K562 (cell line): ENCODE results near the gene ACAD8. TPM values are rescaled to one million over a fixed set of nuclear protein-coding genes. Genes with fewer than 3 reads are reported as not detected.
A peak's percentile ranks its signal among the peaks of the same experiment; 100 is the strongest.

Experiments
- ATAC-seq: fragments of 200-7000 bp; cut with Tn5 transposase; 3 replicates; pipeline ENCODE4 v1.9.1; 2020; ENCODE audit warnings: moderate library complexity
- BruUV-seq: library from RNA; stranded (reverse); fragments of 400-500 nt; replicated peaks from 2 replicates; lab custom pipeline; 2021; lab: Mats Ljungman, UMichigan
- CTCF ChIA-PET: fragments of 300-600 bp; formaldehyde crosslinking; extraction: SDS; loops from one replicate; lab custom pipeline; 2021; ENCODE audit warnings: low intra/inter-chr PET ratio; lab: Yijun Ruan, JAX
- POLR2A ChIA-PET: fragments of 300-600, 350-650 bp; sonication (Branson Sonifier 250); formaldehyde crosslinking; extraction: SDS; loops from one replicate; lab custom pipeline; 2021; ENCODE audit warnings: antibody characterized with exemption, inconsistent platforms; lab: Yijun Ruan, JAX
- DNase-seq, 4 experiments: peaks; one replicate each; pipeline versions ENCODE4 v3.0.0 to v3.0.0-alpha.2; 2011 to 2018; ENCODE audit warnings: low spot score in 3 of 4, mixed read lengths in 3 of 4; ENCODE audit errors: extremely low read depth in 1 of 4
- FAIRE-seq: peaks from 2 replicates; lab custom pipeline; 2011; peaks lifted over from hg19 to GRCh38; lab: Jason Lieb, UNC
- H2AFZ ChIP-seq: 2 replicates; pipeline ENCODE4 v1.6.0; 2011; ENCODE audit warnings: low read depth, low read length, control low read depth, inconsistent platforms
- H3K27ac ChIP-seq: fragments of 200-600 bp; 3 replicates; pipeline ENCODE4 v1.8.0; 2011; ENCODE audit warnings: low read depth, mild to moderate bottlenecking, control low read depth, inconsistent platforms, low read length, moderate library complexity, mixed read lengths; ENCODE audit errors: extremely low read depth
- H3K27me3 ChIP-seq, 2 experiments: fragments of 300-600 bp in 1 of 2; 2 replicates in 1 of 2; 3 replicates in 1 of 2; pipeline versions ENCODE4 v1.6.0 to v1.8.0; 2011; ENCODE audit warnings: inconsistent platforms in 2 of 2, low read length in 2 of 2, mild to moderate bottlenecking in 1 of 2, mixed read lengths in 1 of 2, moderate library complexity in 1 of 2; ENCODE audit not compliant: control insufficient read depth in 2 of 2, insufficient read depth in 2 of 2
- H3K36me3 ChIP-seq: fragments of 300-600 bp; 3 replicates; pipeline ENCODE4 v1.8.0; 2011; ENCODE audit warnings: mild to moderate bottlenecking, low read length, inconsistent platforms; ENCODE audit not compliant: control insufficient read depth, insufficient read depth
- H3K4me1 ChIP-seq, 2 experiments: fragments of 200-600 bp in 1 of 2; replicated peaks in 1 of 2; 2 replicates in 1 of 2; 3 replicates in 1 of 2; pipeline versions ENCODE4 v1.5.1 to v1.8.0; 2011; ENCODE audit warnings: inconsistent platforms in 2 of 2, low read length in 2 of 2, mild to moderate bottlenecking in 1 of 2, mixed read lengths in 1 of 2, moderate library complexity in 1 of 2; ENCODE audit not compliant: control insufficient read depth in 2 of 2, insufficient read depth in 2 of 2
- H3K4me2 ChIP-seq: 2 replicates; pipeline ENCODE4 v1.6.1; 2011; ENCODE audit warnings: low read length, control low read depth, inconsistent platforms, mixed read lengths; ENCODE audit not compliant: insufficient read depth
- H3K4me3 ChIP-seq: fragments of 200-600 bp; sonication (generic), shearing (Covaris generic); 2 replicates; pipeline ENCODE4 v1.5.1; 2016; ENCODE audit warnings: control low read depth, inconsistent platforms
- H3K79me2 ChIP-seq: fragments of 200-600 bp; 3 replicates; pipeline ENCODE4 v1.8.0; 2011; ENCODE audit warnings: low read length, inconsistent platforms; ENCODE audit not compliant: control insufficient read depth, insufficient read depth
- H3K9ac ChIP-seq, 2 experiments: 2 replicates each; pipeline versions ENCODE4 v1.6.0 to v1.6.1; 2011; ENCODE audit warnings: low read depth in 2 of 2, low read length in 2 of 2, control low read depth in 1 of 2, inconsistent platforms in 1 of 2, mild to moderate bottlenecking in 1 of 2, mixed read lengths in 1 of 2; ENCODE audit not compliant: insufficient read depth in 1 of 2
- H3K9me1 ChIP-seq: one replicate; pipeline ENCODE4 v1.6.0; 2011; ENCODE audit warnings: inconsistent platforms, mild to moderate bottlenecking, low read length, moderate library complexity; ENCODE audit not compliant: control insufficient read depth, insufficient read depth
- H3K9me3 ChIP-seq: replicated peaks from 2 replicates; pipeline ENCODE4 v1.5.1; 2011; ENCODE audit warnings: low read depth, low read length, inconsistent platforms; ENCODE audit not compliant: control insufficient read depth, insufficient read depth
- H4K20me1 ChIP-seq: replicated peaks from 2 replicates; pipeline ENCODE4 v1.6.1; 2011; ENCODE audit warnings: low read length, inconsistent platforms, mixed read lengths; ENCODE audit not compliant: control insufficient read depth, insufficient read depth
- ASH1L ChIP-seq: fragments of 450-650 bp; IDR thresholded peaks from 2 replicates; pipeline ENCODE4 v1.6.1; 2018; ENCODE audit warnings: borderline replicate concordance, mild to moderate bottlenecking, low read depth; ENCODE audit not compliant: partially characterized antibody
- BCOR ChIP-seq: fragments of 450-650 bp; IDR thresholded peaks from 2 replicates; pipeline ENCODE4 v1.6.1; 2016
- CBX3 ChIP-seq, 2 experiments: IDR thresholded peaks; 1 replicate in 1 of 2; 2 replicates in 1 of 2; pipeline ENCODE4 v1.6.1; 2012; ENCODE audit warnings: inconsistent platforms in 2 of 2, low read length in 2 of 2, borderline replicate concordance in 1 of 2, control low read depth in 1 of 2
- CSDE1 ChIP-seq, 2 experiments: fragments of 450-650 bp; IDR thresholded peaks; 2 replicates each; pipeline ENCODE4 v1.6.1; 2016; ENCODE audit warnings: mild to moderate bottlenecking in 1 of 2
- DEAF1 ChIP-seq: fragments of 450-650 bp; formaldehyde crosslinking; IDR thresholded peaks from 2 replicates; pipeline ENCODE4 v1.4.0; 2020; ENCODE audit warnings: mild to moderate bottlenecking, moderate library complexity
- ETV6 ChIP-seq, 3 experiments: fragments of 150-350 bp in 1 of 3; sonication (generic) in 1 of 3; formaldehyde crosslinking in 1 of 3; IDR thresholded peaks; 2 replicates each; pipeline versions ENCODE4 v1.6.1 to v1.8.0; 2014 to 2022; ENCODE audit warnings: borderline replicate concordance in 2 of 3, low read depth in 2 of 3, antibody characterized with exemption in 1 of 3, low read length in 1 of 3, mild to moderate bottlenecking in 1 of 3, missing genetic modification reagents in 1 of 3
- FOXA1 ChIP-seq: fragments of 450-650 bp; IDR thresholded peaks from 2 replicates; pipeline ENCODE4 v1.6.1; 2016; ENCODE audit warnings: mild to moderate bottlenecking, borderline replicate concordance
- FUS ChIP-seq: fragments of 200-400 bp; formaldehyde crosslinking; optimal IDR thresholded peaks from 2 replicates; pipeline ENCODE3; 2017; ENCODE audit warnings: low read depth, low read length
- NBN ChIP-seq: fragments of 450-650 bp; IDR thresholded peaks from 2 replicates; pipeline ENCODE4 v1.6.1; 2016; ENCODE audit warnings: low read depth, mild to moderate bottlenecking
- NONO ChIP-seq, 2 experiments: fragments of 200-400 bp in 1 of 2; fragments of 450-650 bp in 1 of 2; formaldehyde crosslinking in 1 of 2; IDR thresholded peaks; 2 replicates each; pipeline ENCODE4 v1.6.1; 2017; ENCODE audit warnings: low read depth in 2 of 2, mild to moderate bottlenecking in 2 of 2, moderate library complexity in 2 of 2, low read length in 1 of 2
- NR2C1 ChIP-seq, 2 experiments: fragments of 450-650 bp; IDR thresholded peaks; 2 replicates each; pipeline ENCODE4 v1.6.1; 2017; ENCODE audit warnings: mild to moderate bottlenecking in 2 of 2, antibody characterized with exemption in 1 of 2, inconsistent platforms in 1 of 2, missing compliant biosample characterization in 1 of 2, missing genetic modification characterization in 1 of 2
- SMARCB1 ChIP-seq: IDR thresholded peaks from 2 replicates; pipeline ENCODE4 v1.6.1; 2011; ENCODE audit warnings: improper control_type of control experiment, low read depth; ENCODE audit not compliant: insufficient read length
- ZC3H8 ChIP-seq: fragments of 450-650 bp; IDR thresholded peaks from 2 replicates; pipeline ENCODE4 v1.6.1; 2017
- WGBS: fragments of 100-300 bp; shearing (Covaris generic); methylation state at CpG from one replicate; pipeline ENCODE4 v1.1.6; 2016; ENCODE audit warnings: low coverage, mixed read lengths; ENCODE audit not compliant: insufficient coverage; ENCODE audit errors: missing lambda C conversion rate; 5-methylcytosine and 5-hydroxymethylcytosine counted together
- in situ Hi-C: fragments of 300-500 bp; cut with MboI; formaldehyde crosslinking; loops from 4 replicates; pipeline ENCODE4 v1.15.0; 2018; ENCODE audit warnings: inconsistent platforms, mixed read lengths
- intact Hi-C: fragments of 100-400 bp; cut with micrococcal nuclease; formaldehyde crosslinking; loops from 2 replicates; pipeline ENCODE4 v1.14.2; 2022
- polyA plus RNA-seq, 8 experiments: library from polyadenylated mRNA; depleted of rRNA in 4 of 8; stranded (reverse) in 5 of 8; unstranded in 3 of 8; fragments of >200 nt; fragmentation: Nextera tagmentation in 2 of 8; fragmentation: Illumina TruSeq in 1 of 8; extraction: Ambion mirVana in 2 of 8; extraction: Trizol in 1 of 8; gene quantifications; 2 replicates each; pipeline versions ENCODE4 v1.2.1 to v1.2.3, GENCODE V29; 2011 to 2014; ENCODE audit warnings: inconsistent platforms in 1 of 8, missing spikeins in 1 of 8
- total RNA-seq, 7 experiments: library from RNA; depleted of rRNA in 6 of 7; stranded (reverse); fragments of >200 nt in 6 of 7; fragmentation: Illumina TruSeq in 2 of 7; extraction: Trizol in 2 of 7; gene quantifications; 2 replicates each; pipeline versions ENCODE4 v1.2.1 to v1.2.3, GENCODE V29; 2011 to 2021; ENCODE audit warnings: low replicate concordance in 1 of 7
- TF ChIP-seq, protein P1 (sequence below): fragments of 450-650 bp; IDR thresholded peaks from 2 replicates; pipeline ENCODE4 v1.7.0; 2016; ENCODE audit warnings: borderline replicate concordance

Gene ACAD8
- total and polyA plus RNA-seq, 9 of the 15 experiments (the other 6 are each of a cell fraction or from before 2014, with no cell fraction given) = 6.5 to 34.1 (median 20.1) TPM

DNA sequence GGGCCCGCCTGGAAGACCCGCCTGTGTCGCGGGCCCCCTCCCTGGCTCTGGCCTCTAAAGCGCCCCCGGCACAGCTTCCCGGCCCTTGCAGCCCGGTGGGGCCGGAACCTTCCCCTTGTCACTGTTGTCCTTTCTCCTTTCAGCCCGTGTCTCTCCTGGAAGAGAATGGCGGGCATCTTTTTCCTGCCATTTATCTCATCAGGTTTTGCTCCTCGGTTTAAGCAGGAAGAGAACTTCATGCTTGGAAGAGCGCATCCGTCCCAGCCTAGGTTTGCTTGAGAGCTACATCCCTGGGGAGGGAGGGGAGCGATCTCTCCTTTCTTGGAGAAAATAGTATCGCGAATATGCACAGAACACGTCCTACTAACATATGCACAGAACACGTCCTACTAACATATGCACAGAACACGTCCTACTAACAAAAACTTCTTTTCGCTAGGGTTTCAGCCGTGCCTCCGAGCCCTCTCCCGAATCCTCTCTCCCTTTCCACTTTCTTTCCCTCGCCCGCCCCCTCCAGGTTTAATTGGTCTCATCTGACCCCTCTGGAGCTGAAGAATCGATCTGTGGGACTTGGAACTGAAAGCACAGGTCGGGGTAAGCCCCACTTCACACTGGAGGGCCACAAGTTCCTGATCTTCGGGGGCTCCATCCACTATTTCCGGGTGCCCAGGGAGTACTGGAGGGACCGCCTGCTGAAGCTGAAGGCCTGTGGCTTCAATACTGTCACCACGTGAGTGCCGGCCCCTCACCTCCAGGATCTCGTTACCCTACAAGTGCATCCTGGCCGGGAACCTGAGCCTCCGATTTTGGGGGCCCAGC, 24.0 kb downstream of the ACAD8 start:
- no peak for ATAC-seq
- Histone ChIP-seq H2AFZ (no peak overlapping the region), H3K4me3 (no peak overlapping the region), H3K9ac (no peak overlapping the region), H3K9me3 (no peaks in the 10 kb centered on the region), H3K4me2 (no peak overlapping the region), H4K20me1 (0 out of 2 replicates have a peak, but pooled peaks cover under 1% of the 10 kb centered on the region), H3K79me2 (no peaks in the 10 kb centered on the region), H3K27ac (no peak overlapping the region), H3K27me3 (peaks cover 50 to 57% of the 10 kb centered on the region in 2 experiments), H3K9me1 (no peaks in the 10 kb centered on the region), H3K4me1 (peaks cover 5 to 17% of the 10 kb centered on the region in 2 experiments; a peak in 3 of 5 replicates), H3K36me3 (no peaks in the 10 kb centered on the region)
- peak in 1 of 4 experiments; percentile 6 for DNase-seq
- FAIRE-seq = peak; percentile 56
- 20% methylated on average over 33 of the region's 36 CpGs for WGBS
- POLR2A ChIA-PET = interaction anchor here (1.5 kb wide), 1 partner anchor 15 kb away, joined by 6 read pairs; no protein-coding TSS in a partner anchor
- CTCF ChIA-PET = no interaction called here
- intact Hi-C loops = no loop called here
- in situ Hi-C loops = no loop called here
- BruUV-seq = no TSS peak
- TF ChIP-seq NR2C1 (IDR thresholded peaks at IDR 0.05) (no peak), NR2C1 (tag; IDR thresholded peaks at IDR 0.05) (no peak), ASH1L (no peak), FOXA1 (no peak), SMARCB1 (no peak), DEAF1 (CRISPR knock-in tag) (no peak), CSDE1 (IDR thresholded peaks at IDR 0.05) (no peak), FUS (no peak), CBX3 (IDR thresholded peaks at IDR 0.05; ENCODE audit: borderline replicate concordance in 1 of 2, low read length in 2 of 2) (no peak), BCOR (no peak), NONO (IDR thresholded peaks at IDR 0.05; ENCODE audit: low read depth in 2 of 2, low read length in 1 of 2) (no peak), ZC3H8 (no peak), NBN (no peak), ETV6 (IDR thresholded peaks at IDR 0.05; ENCODE audit: borderline replicate concordance in 1 of 2, low read depth in 2 of 2, low read length in 1 of 2) (no peak), ETV6 (CRISPR knock-in tag; IDR thresholded peaks at IDR 0.05; ENCODE audit: borderline replicate concordance) (no peak)
- TF ChIP-seq, protein P1, sequence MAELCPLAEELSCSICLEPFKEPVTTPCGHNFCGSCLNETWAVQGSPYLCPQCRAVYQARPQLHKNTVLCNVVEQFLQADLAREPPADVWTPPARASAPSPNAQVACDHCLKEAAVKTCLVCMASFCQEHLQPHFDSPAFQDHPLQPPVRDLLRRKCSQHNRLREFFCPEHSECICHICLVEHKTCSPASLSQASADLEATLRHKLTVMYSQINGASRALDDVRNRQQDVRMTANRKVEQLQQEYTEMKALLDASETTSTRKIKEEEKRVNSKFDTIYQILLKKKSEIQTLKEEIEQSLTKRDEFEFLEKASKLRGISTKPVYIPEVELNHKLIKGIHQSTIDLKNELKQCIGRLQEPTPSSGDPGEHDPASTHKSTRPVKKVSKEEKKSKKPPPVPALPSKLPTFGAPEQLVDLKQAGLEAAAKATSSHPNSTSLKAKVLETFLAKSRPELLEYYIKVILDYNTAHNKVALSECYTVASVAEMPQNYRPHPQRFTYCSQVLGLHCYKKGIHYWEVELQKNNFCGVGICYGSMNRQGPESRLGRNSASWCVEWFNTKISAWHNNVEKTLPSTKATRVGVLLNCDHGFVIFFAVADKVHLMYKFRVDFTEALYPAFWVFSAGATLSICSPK = no peak
